SK-N-MC (cell line): Measurements from ENCODE around the gene CDKN2C.

ENCODE experiments used
- EZH2 ChIP-seq: fragments of 200-600 bp; sonication (generic); IDR thresholded peaks from one replicate; pipeline ENCODE4 v1.6.1; 2017; ENCODE audit warnings: antibody characterized with exemption
- FOXP2 ChIP-seq: optimal IDR thresholded peaks from 2 replicates; pipeline ENCODE3; 2011; ENCODE audit warnings: mild to moderate bottlenecking, moderate library complexity; ENCODE audit not compliant: insufficient read depth; ENCODE audit errors: extremely low read length, control extremely low read depth
- POLR2AphosphoS5 ChIP-seq: IDR thresholded peaks from 2 replicates; pipeline ENCODE4 v1.6.1; 2012; ENCODE audit warnings: mild to moderate bottlenecking, low read depth, low read length, borderline replicate concordance

GRCh38 chr1:50967416-50968157 is 2.5 kb upstream of the CDKN2C start:
- no peak for TF ChIP-seq EZH2
- no peak for TF ChIP-seq POLR2AphosphoS5
- no peak for TF ChIP-seq FOXP2
